GM12878 (cell line): ENCODE results near the gene MUC20. TPM values are rescaled to one million over a fixed set of nuclear protein-coding genes. Genes with fewer than 3 reads are reported as not detected.

Source experiments
- ATAC-seq: fragments of 200-7000 bp; cut with Tn5 transposase; 3 replicates; pipeline ENCODE4 v1.9.1; 2020; ENCODE audit warnings: mild to moderate bottlenecking, moderate library complexity
- BruUV-seq: library from RNA; stranded (reverse); fragments of 400-500 nt; replicated peaks from 2 replicates; lab custom pipeline; 2021; lab: Mats Ljungman, UMichigan
- CTCF ChIA-PET: fragments of 300-600 bp; sonication (Branson Sonifier 250); formaldehyde crosslinking; extraction: SDS; loops from one replicate; lab custom pipeline; 2021; ENCODE audit warnings: inconsistent platforms; lab: Yijun Ruan, JAX
- POLR2A ChIA-PET: fragments of 350-600 bp; formaldehyde crosslinking; extraction: SDS; loops from one replicate; lab custom pipeline; 2021; ENCODE audit warnings: inconsistent platforms; lab: Charles Lee
- RAD21 ChIA-PET: fragments of 300-600 bp; sonication (Branson Sonifier 250); formaldehyde crosslinking; loops from one replicate; lab custom pipeline; 2023; ENCODE audit warnings: antibody characterized with exemption; ENCODE audit not compliant: unreplicated experiment; lab: Charles Lee
- SMC1A ChIA-PET: fragments of 300-600 bp; sonication (Branson Sonifier 250); formaldehyde crosslinking; loops from one replicate; lab custom pipeline; 2023; ENCODE audit not compliant: unreplicated experiment, uncharacterized antibody; lab: Charles Lee
- DNase-seq: peaks from one replicate; pipeline ENCODE4 v3.0.0-alpha.2; 2011; ENCODE audit warnings: low read depth, low spot score
- FAIRE-seq: peaks from 3 replicates; lab custom pipeline; 2011; peaks lifted over from hg19 to GRCh38; lab: Jason Lieb, UNC
- H2AFZ ChIP-seq: 2 replicates; pipeline ENCODE4 v1.6.0; 2011; ENCODE audit warnings: low read depth, low read length, control low read depth; ENCODE audit not compliant: control insufficient read depth
- H3K27ac ChIP-seq: 2 replicates; pipeline ENCODE4 v1.5.1; 2011; ENCODE audit warnings: control low read depth; ENCODE audit not compliant: control insufficient read depth, insufficient read depth
- H3K27me3 ChIP-seq, 2 experiments: replicated peaks in 1 of 2; 2 replicates each; pipeline versions ENCODE4 v1.6.0 to v1.6.1; 2011; ENCODE audit warnings: low read length in 1 of 2; ENCODE audit not compliant: control insufficient read depth in 2 of 2, insufficient read depth in 2 of 2
- H3K36me3 ChIP-seq, 2 experiments: 2 replicates each; pipeline ENCODE4 v1.5.1; 2011; ENCODE audit warnings: low read length in 1 of 2; ENCODE audit not compliant: control insufficient read depth in 2 of 2, insufficient read depth in 2 of 2
- H3K4me1 ChIP-seq: 2 replicates; pipeline ENCODE4 v1.6.1; 2011; ENCODE audit warnings: mild to moderate bottlenecking, low read length, moderate library complexity, mixed read lengths; ENCODE audit not compliant: control insufficient read depth, insufficient read depth
- H3K4me2 ChIP-seq: 2 replicates; pipeline ENCODE4 v1.6.0; 2011; ENCODE audit warnings: control low read depth; ENCODE audit not compliant: control insufficient read depth, insufficient read depth
- H3K4me3 ChIP-seq: fragments of 200-600 bp; sonication (generic); 2 replicates; pipeline ENCODE4 v1.5.1; 2016
- H3K79me2 ChIP-seq: 2 replicates; pipeline ENCODE4 v1.6.0; 2011; ENCODE audit warnings: low read length; ENCODE audit not compliant: control insufficient read depth, insufficient read depth
- H3K9ac ChIP-seq: 2 replicates; pipeline ENCODE4 v1.8.0; 2011; ENCODE audit warnings: low read length, control low read depth, mixed read lengths; ENCODE audit not compliant: control insufficient read depth, insufficient read depth
- H3K9me3 ChIP-seq: replicated peaks from 3 replicates; pipeline ENCODE4 v1.5.1; 2011; ENCODE audit warnings: mild to moderate bottlenecking, low read length; ENCODE audit not compliant: control insufficient read depth, insufficient read depth
- H4K20me1 ChIP-seq: 2 replicates; pipeline ENCODE4 v1.6.0; 2011; ENCODE audit not compliant: control insufficient read depth, insufficient read depth
- BHLHE40 ChIP-seq, 2 experiments: fragments of 450-650 bp in 1 of 2; IDR thresholded peaks; 2 replicates each; pipeline ENCODE4 v1.6.1; 2011 to 2017; ENCODE audit warnings: low read depth in 2 of 2, borderline replicate concordance in 1 of 2, improper control_type of control experiment in 1 of 2, low read length in 1 of 2, mild to moderate bottlenecking in 1 of 2
- FOXM1 ChIP-seq: IDR thresholded peaks from 2 replicates; pipeline ENCODE4 v1.6.1; 2012; ENCODE audit warnings: low read depth, mild to moderate bottlenecking, inconsistent platforms, low read length, moderate library complexity
- GABPA ChIP-seq: IDR thresholded peaks from 2 replicates; pipeline ENCODE4 v1.6.1; 2014; ENCODE audit warnings: antibody characterized with exemption, low read depth, mild to moderate bottlenecking, inconsistent platforms
- MEF2A ChIP-seq: IDR thresholded peaks from 2 replicates; pipeline ENCODE4 v1.6.1; 2011; ENCODE audit warnings: low read depth, mild to moderate bottlenecking, low read length, moderate library complexity; ENCODE audit not compliant: insufficient read depth
- NR2C1 ChIP-seq: fragments of 450-650 bp; IDR thresholded peaks from 2 replicates; pipeline ENCODE4 v1.6.1; 2017; ENCODE audit warnings: antibody characterized with exemption, mild to moderate bottlenecking, moderate library complexity
- NR2C2 ChIP-seq: IDR thresholded peaks from 2 replicates; pipeline ENCODE4 v1.6.1; 2011; ENCODE audit warnings: borderline replicate concordance, low read depth; ENCODE audit not compliant: control insufficient read depth, insufficient read length
- NR2F1 ChIP-seq: fragments of 450-650 bp; conservative IDR thresholded peaks from 2 replicates; pipeline ENCODE4 v1.6.1; 2017; ENCODE audit warnings: mild to moderate bottlenecking
- SMAD5 ChIP-seq: IDR thresholded peaks from 2 replicates; pipeline ENCODE4 v1.6.1; 2016; ENCODE audit warnings: antibody characterized with exemption, low read depth
- WRNIP1 ChIP-seq: IDR thresholded peaks from 2 replicates; pipeline ENCODE4 v1.6.1; 2011; ENCODE audit warnings: low read depth, low read length, improper control_type of control experiment, borderline replicate concordance
- ZNF274 ChIP-seq: IDR thresholded peaks from one replicate; pipeline ENCODE4 v1.8.0; 2011; ENCODE audit not compliant: insufficient read length, insufficient read depth
- WGBS: methylation state at CpG from one replicate; pipeline ENCODE4 v1.1.6; 2016; ENCODE audit warnings: low lambda C conversion rate; ENCODE audit not compliant: insufficient replicate concordance, insufficient coverage; ENCODE audit errors: missing lambda C conversion rate; 5-methylcytosine and 5-hydroxymethylcytosine counted together
- in situ Hi-C: fragments of 300-500 bp; cut with MboI; formaldehyde crosslinking; loops from 9 replicates; pipeline ENCODE4 v1.14.3; 2018; ENCODE audit warnings: mixed read lengths
- intact Hi-C: fragments of 100-400 bp; cut with micrococcal nuclease; formaldehyde crosslinking; loops from one replicate; pipeline ENCODE4 v1.14.2; 2022; ENCODE audit not compliant: unreplicated experiment
- polyA plus RNA-seq, 11 experiments: library from polyadenylated mRNA; depleted of rRNA in 4 of 11; unstranded in 6 of 11; stranded (reverse) in 5 of 11; fragments of >200 nt; fragmentation: Nextera tagmentation in 4 of 11; fragmentation: Illumina TruSeq in 1 of 11; extraction: Ambion mirVana in 4 of 11; extraction: Trizol in 1 of 11; gene quantifications; 1 replicate in 1 of 11; 2 replicates in 10 of 11; pipeline versions ENCODE4 v1.2.1 to v1.2.3, GENCODE V29; 2011 to 2016; ENCODE audit warnings: inconsistent platforms in 2 of 11, missing spikeins in 2 of 11, low read depth in 1 of 11
- total RNA-seq, 4 experiments: library from RNA; depleted of rRNA in 3 of 4; stranded (reverse); fragments of >200 nt in 3 of 4; fragmentation: Illumina TruSeq in 1 of 4; extraction: Trizol in 1 of 4; gene quantifications; 2 replicates each; pipeline versions ENCODE4 v1.2.1 to v1.2.3, GENCODE V29; 2013 to 2021

MUC20 gene
- total and polyA plus RNA-seq, 10 of the 15 experiments (the other 5 are each of a cell fraction or from before 2014, with no cell fraction given): 0.04 to 0.46 (median 0.17) TPM; not detected in 3

DNA sequence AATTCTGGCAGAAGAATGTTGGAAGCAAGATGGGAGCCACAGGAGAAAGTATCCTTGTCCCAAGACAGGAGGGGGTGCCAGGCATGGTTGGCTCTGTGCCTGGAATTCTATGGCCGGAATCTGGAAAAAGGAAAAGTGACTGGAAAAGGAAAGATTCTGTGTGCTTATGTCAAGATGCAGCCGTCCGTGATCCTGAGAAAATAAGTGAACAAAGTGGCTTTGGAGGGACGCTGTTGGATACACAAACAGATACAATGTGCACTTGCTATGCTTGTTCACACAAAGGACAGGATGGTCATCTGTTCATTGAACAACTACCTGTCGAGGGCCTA is 28.5 kb upstream of the MUC20 start (continued):
- no peak for TF ChIP-seq BHLHE40 (IDR thresholded peaks at IDR 0.05; ENCODE audit: borderline replicate concordance in 1 of 2, low read depth in 2 of 2, low read length in 1 of 2)
- no peak for TF ChIP-seq NR2C2
- no peak for TF ChIP-seq SMAD5

DNA sequence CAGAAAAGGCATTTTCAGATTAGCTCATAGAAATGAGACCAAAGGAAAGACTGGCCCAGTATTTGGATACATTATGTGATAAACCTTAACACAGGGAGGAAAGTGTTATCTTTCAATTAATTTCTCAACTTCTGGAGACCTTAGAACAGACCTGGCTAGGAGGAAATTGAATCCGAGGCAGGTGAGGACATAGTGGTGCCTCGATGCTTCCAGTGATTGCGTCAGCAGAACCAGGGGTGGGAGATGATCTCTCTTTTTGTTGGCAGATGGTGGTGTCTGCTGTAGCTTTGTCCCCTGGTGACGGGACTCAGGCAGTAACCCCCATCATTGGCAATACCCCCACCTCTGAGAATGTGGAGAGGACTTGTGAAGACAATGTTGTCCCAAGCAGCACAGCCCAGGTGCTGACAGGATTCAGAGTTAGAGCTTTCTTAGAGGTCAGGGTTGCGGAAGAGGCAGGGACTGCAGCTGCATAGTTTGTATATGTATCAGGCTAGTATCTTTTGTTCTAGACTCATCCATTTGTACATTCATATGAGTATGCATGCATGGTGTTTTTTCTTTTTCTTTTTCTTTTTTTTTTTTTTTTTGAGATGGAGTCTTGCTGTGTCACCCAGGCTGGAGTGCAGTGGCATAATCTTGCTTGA is 27.9 kb upstream of the MUC20 start:
- intact Hi-C loops (no loop called here), in situ Hi-C loops (no loop called here)
- H3K4me1 ChIP-seq: peaks cover 9% of the 10 kb centered on the region
- H3K36me3 ChIP-seq: peaks cover 2 to 7% of the 10 kb centered on the region in 2 experiments
- RAD21 ChIA-PET: no interaction called here
- no peak overlapping the region for H3K27ac ChIP-seq
- H3K4me3 ChIP-seq: no peak overlapping the region
- no TSS peak for BruUV-seq
- no peaks in the 10 kb centered on the region; the same call in 2 of the 3 replicates for H3K9me3 ChIP-seq
- no peak overlapping the region for H2AFZ ChIP-seq
- TF ChIP-seq NR2C1 (no peak), ZNF274 (no peak), FOXM1 (no peak), MEF2A (no peak), NR2F1 (no peak), GABPA (no peak), WRNIP1 (no peak)
- H3K4me2 ChIP-seq: no peak overlapping the region
- H3K79me2 ChIP-seq: no peaks in the 10 kb centered on the region
- H3K9ac ChIP-seq: no peak overlapping the region
- H4K20me1 ChIP-seq: no peaks in the 10 kb centered on the region
- POLR2A ChIA-PET: interaction anchor here (0.6 kb wide), 1 partner anchor 130 kb away, joined by 3 read pairs; no protein-coding TSS in a partner anchor
- 97% methylated on average over 5 of the region's 5 CpGs for WGBS
- DNase-seq: no peak
- no peaks in the 10 kb centered on the region for H3K27me3 ChIP-seq
- CTCF ChIA-PET: interaction anchor here (0.8 kb wide), 1 partner anchor 12 kb away, joined by 3 read pairs; no protein-coding TSS in a partner anchor
- FAIRE-seq: no peak
- SMC1A ChIA-PET: interaction anchor here (0.6 kb wide), 1 partner anchor 1087 kb away, joined by 3 read pairs; no protein-coding TSS in a partner anchor
- no peak for ATAC-seq
